HCT116 (cell line): ENCODE data around the gene SHROOM3. TPM values are rescaled to one million over a fixed set of nuclear protein-coding genes. Genes with fewer than 3 reads are reported as not detected.

Source experiments
- ATAC-seq: fragments of 200-7000 bp; cut with Tn5 transposase; 2 replicates; pipeline ENCODE4 v1.9.1; 2020; ENCODE audit warnings: mild to moderate bottlenecking, moderate library complexity
- BruUV-seq: library from RNA; stranded (reverse); fragments of 400-500 nt; replicated peaks from 2 replicates; lab custom pipeline; 2021; lab: Mats Ljungman, UMichigan
- CTCF ChIA-PET: fragments of 300-600 bp; sonication (Branson Sonifier 250); formaldehyde crosslinking; loops from one replicate; lab custom pipeline; 2021; ENCODE audit warnings: antibody characterized with exemption; lab: Charles Lee
- POLR2A ChIA-PET: fragments of 300-600, 350-600 bp; sonication (Branson Sonifier 250); formaldehyde crosslinking; loops from one replicate; lab custom pipeline; 2021; ENCODE audit warnings: antibody characterized with exemption; lab: Charles Lee
- RAD21 ChIA-PET, 2 experiments: fragments of 300-600 bp; sonication (Branson Sonifier 250); formaldehyde crosslinking; loops; one replicate each; lab custom pipeline; 2023; ENCODE audit warnings: low total read pairs in 2 of 2; ENCODE audit not compliant: uncharacterized antibody in 2 of 2, unreplicated experiment in 2 of 2, low non-redundant PET in 1 of 2; lab: Charles Lee
- DNase-seq: peaks from one replicate; pipeline ENCODE4 v3.0.0-alpha.2; 2010; ENCODE audit warnings: low read depth, low spot score
- H2AFZ ChIP-seq: fragments of 200-600 bp; shearing (Covaris generic), sonication (generic); 2 replicates; pipeline ENCODE4 v1.6.1; 2017; ENCODE audit warnings: low read depth, mixed run types, mixed read lengths, antibody characterized with exemption, low read length; ENCODE audit not compliant: poor library complexity, severe bottlenecking
- H3K27ac ChIP-seq: 2 replicates; pipeline ENCODE4 v1.5.1; 2012; ENCODE audit warnings: low read depth, low read length
- H3K27me3 ChIP-seq: fragments of 200-600 bp; sonication (generic); 2 replicates; pipeline ENCODE4 v1.6.1; 2016; ENCODE audit warnings: mixed run types, low read length, mixed read lengths; ENCODE audit not compliant: insufficient read depth
- H3K36me3 ChIP-seq, 2 experiments: fragments of 200-500 bp in 1 of 2; fragments of 200-600 bp in 1 of 2; sonication (Bioruptor generic) in 1 of 2; sonication (generic) in 1 of 2; 2 replicates each; pipeline versions ENCODE4 v1.5.1 to v1.6.1; 2014 to 2016; ENCODE audit warnings: low read length in 2 of 2, inconsistent platforms in 1 of 2, mixed read lengths in 1 of 2, mixed run types in 1 of 2; ENCODE audit not compliant: insufficient read depth in 2 of 2, control insufficient read depth in 1 of 2
- H3K4me1 ChIP-seq, 2 experiments: fragments of 200-600 bp in 1 of 2; sonication (generic) in 1 of 2; 2 replicates each; pipeline versions ENCODE4 v1.5.1 to v1.6.1; 2012 to 2017; ENCODE audit warnings: low read length in 2 of 2, inconsistent platforms in 1 of 2, mild to moderate bottlenecking in 1 of 2, mixed read lengths in 1 of 2, mixed run types in 1 of 2, moderate library complexity in 1 of 2; ENCODE audit not compliant: insufficient read depth in 2 of 2, control insufficient read depth in 1 of 2
- H3K4me2 ChIP-seq: fragments of 200-600 bp; sonication (generic); 2 replicates; pipeline ENCODE4 v1.6.1; 2017; ENCODE audit warnings: mixed run types, low read length, mixed read lengths
- H3K4me3 ChIP-seq, 2 experiments: fragments of 200-600 bp in 1 of 2; sonication (generic) in 1 of 2; replicated peaks in 1 of 2; 2 replicates each; pipeline ENCODE4 v1.5.1; 2011 to 2016; ENCODE audit warnings: low read length in 2 of 2, control low read depth in 1 of 2, low read depth in 1 of 2, mild to moderate bottlenecking in 1 of 2, mixed read lengths in 1 of 2, mixed run types in 1 of 2
- H3K79me2 ChIP-seq: fragments of 200-600 bp; sonication (generic); 2 replicates; pipeline ENCODE4 v1.6.1; 2017; ENCODE audit warnings: mild to moderate bottlenecking, mixed run types, low read length, moderate library complexity, mixed read lengths; ENCODE audit not compliant: insufficient read depth
- H3K9ac ChIP-seq: fragments of 200-600 bp; sonication (generic); 2 replicates; pipeline ENCODE4 v1.6.1; 2016; ENCODE audit warnings: low read length, mixed read lengths
- H3K9me2 ChIP-seq: fragments of 200-600 bp; sonication (generic), shearing (Covaris generic); 2 replicates; pipeline ENCODE4 v1.6.1; 2017; ENCODE audit warnings: mixed run types, mild to moderate bottlenecking, moderate library complexity; ENCODE audit not compliant: insufficient read depth
- H3K9me3 ChIP-seq, 2 experiments: fragments of 200-500 bp in 1 of 2; fragments of 200-600 bp in 1 of 2; sonication (Bioruptor generic) in 1 of 2; sonication (generic) in 1 of 2; 2 replicates each; pipeline ENCODE4 v1.6.1; 2014 to 2017; ENCODE audit warnings: low read length in 2 of 2, mixed read lengths in 2 of 2, inconsistent platforms in 1 of 2, low read depth in 1 of 2, mild to moderate bottlenecking in 1 of 2, mixed run types in 1 of 2, moderate library complexity in 1 of 2; ENCODE audit not compliant: control insufficient read depth in 1 of 2, insufficient read depth in 1 of 2
- H4K20me1 ChIP-seq: fragments of 200-600 bp; sonication (generic), shearing (Covaris generic); 2 replicates; pipeline ENCODE4 v1.6.1; 2017; ENCODE audit warnings: mixed run types, mild to moderate bottlenecking, moderate library complexity; ENCODE audit not compliant: insufficient read depth
- EGR1 ChIP-seq: IDR thresholded peaks from 2 replicates; pipeline ENCODE4 v1.6.1; 2012; ENCODE audit warnings: low read depth
- ELF1 ChIP-seq: IDR thresholded peaks from 2 replicates; pipeline ENCODE4 v1.6.1; 2012; ENCODE audit warnings: low read depth, borderline replicate concordance
- EZH2 ChIP-seq: fragments of 200-600 bp; sonication (generic); IDR thresholded peaks from 2 replicates; pipeline ENCODE4 v1.6.1; 2017; ENCODE audit warnings: antibody characterized with exemption, mixed run types
- EZH2phosphoT487 ChIP-seq: fragments of 200-600 bp; IDR thresholded peaks from 2 replicates; pipeline ENCODE4 v1.6.1; 2018; ENCODE audit warnings: antibody characterized with exemption, borderline replicate concordance
- FOSL1 ChIP-seq: IDR thresholded peaks from 2 replicates; pipeline ENCODE4 v1.6.1; 2012; ENCODE audit warnings: low read depth
- JUND ChIP-seq: IDR thresholded peaks from 2 replicates; pipeline ENCODE4 v1.6.1; 2012
- TCF7L2 ChIP-seq: IDR thresholded peaks from 2 replicates; pipeline ENCODE4 v1.7.0; 2011; ENCODE audit warnings: borderline replicate concordance, inconsistent platforms; ENCODE audit not compliant: insufficient read depth, insufficient read length; ENCODE audit errors: extremely low read depth
- YY1 ChIP-seq: IDR thresholded peaks from 2 replicates; pipeline ENCODE4 v1.6.1; 2011; ENCODE audit warnings: low read length, low read depth, moderate library complexity, mild to moderate bottlenecking; ENCODE audit not compliant: insufficient replicate concordance; ENCODE audit errors: extremely low read depth
- ZFX ChIP-seq: fragments of 450-650 bp; IDR thresholded peaks from 2 replicates; pipeline ENCODE4 v1.6.1; 2017
- intact Hi-C: fragments of 100-400 bp; cut with micrococcal nuclease; formaldehyde crosslinking; loops from 2 replicates; pipeline ENCODE4 v1.10.0; 2022
- total RNA-seq: library from RNA; stranded (reverse); gene quantifications from one replicate; pipeline ENCODE4 v1.2.1, GENCODE V29; 2021; ENCODE audit not compliant: unreplicated experiment
- TF ChIP-seq, protein P1 (sequence below): IDR thresholded peaks from 2 replicates; pipeline ENCODE4 v1.6.1; 2011; ENCODE audit warnings: mild to moderate bottlenecking, low read length, moderate library complexity; ENCODE audit not compliant: insufficient replicate concordance; ENCODE audit errors: extremely low read depth
- TF ChIP-seq, protein P2 (sequence below): IDR thresholded peaks from 2 replicates; pipeline ENCODE4 v1.6.1; 2012
- TF ChIP-seq, protein P3 (sequence below): IDR thresholded peaks from 2 replicates; pipeline ENCODE4 v1.6.1; 2012
- TF ChIP-seq, protein P4 (sequence below): IDR thresholded peaks from 2 replicates; pipeline ENCODE4 v1.6.1; 2012; ENCODE audit warnings: low read depth

Gene SHROOM3
- total RNA-seq, 1 experiment from 2014 or later: 22.5 TPM

DNA sequence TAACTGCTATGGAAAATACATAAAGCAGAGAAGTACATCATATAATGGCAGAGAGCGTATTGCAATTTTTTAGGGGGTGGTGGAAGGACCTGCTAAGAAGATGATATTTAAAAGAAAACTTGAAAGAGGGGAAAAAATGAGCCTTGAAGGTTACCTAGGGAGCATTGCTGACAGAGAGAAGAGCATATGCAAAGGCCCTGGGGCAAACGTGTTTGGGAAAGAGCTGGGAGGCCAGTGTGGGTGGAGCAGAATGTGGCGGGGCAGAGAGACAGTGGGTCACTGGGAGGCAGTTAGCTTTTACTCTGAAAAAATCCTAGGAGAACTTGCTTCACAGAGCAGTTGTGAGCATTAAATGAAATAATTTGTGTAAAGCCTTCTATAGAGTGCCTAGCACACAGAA, 157.0 kb downstream of the SHROOM3 start:
- CTCF ChIA-PET: no interaction called here
- ATAC-seq: no peak
- H3K9me2 ChIP-seq: no peaks in the 10 kb centered on the region
- no peak overlapping the region for H3K4me2 ChIP-seq
- H3K4me1 ChIP-seq: peaks cover 14 to 33% of the 10 kb centered on the region in 2 experiments
- H3K9me3 ChIP-seq: no peaks in the 10 kb centered on the region
- H4K20me1 ChIP-seq: no peaks in the 10 kb centered on the region
- H3K27me3 ChIP-seq: no peaks in the 10 kb centered on the region
- DNase-seq: no peak
- H3K36me3 ChIP-seq: no peaks in the 10 kb centered on the region
- POLR2A ChIA-PET: no interaction called here
- H3K9ac ChIP-seq: no peak overlapping the region
- RAD21 ChIA-PET: no interaction called here
- intact Hi-C loops: no loop called here
- no peak overlapping the region for H2AFZ ChIP-seq
- no peaks in the 10 kb centered on the region for H3K79me2 ChIP-seq
- H3K4me3 ChIP-seq: no peak overlapping the region
- no TSS peak for BruUV-seq
- no peak overlapping the region for H3K27ac ChIP-seq
- TF ChIP-seq EZH2phosphoT487 (no peak), ELF1 (no peak), FOSL1 (no peak), JUND (no peak), YY1 (no peak), EZH2 (no peak)
- TF ChIP-seq, protein P1, sequence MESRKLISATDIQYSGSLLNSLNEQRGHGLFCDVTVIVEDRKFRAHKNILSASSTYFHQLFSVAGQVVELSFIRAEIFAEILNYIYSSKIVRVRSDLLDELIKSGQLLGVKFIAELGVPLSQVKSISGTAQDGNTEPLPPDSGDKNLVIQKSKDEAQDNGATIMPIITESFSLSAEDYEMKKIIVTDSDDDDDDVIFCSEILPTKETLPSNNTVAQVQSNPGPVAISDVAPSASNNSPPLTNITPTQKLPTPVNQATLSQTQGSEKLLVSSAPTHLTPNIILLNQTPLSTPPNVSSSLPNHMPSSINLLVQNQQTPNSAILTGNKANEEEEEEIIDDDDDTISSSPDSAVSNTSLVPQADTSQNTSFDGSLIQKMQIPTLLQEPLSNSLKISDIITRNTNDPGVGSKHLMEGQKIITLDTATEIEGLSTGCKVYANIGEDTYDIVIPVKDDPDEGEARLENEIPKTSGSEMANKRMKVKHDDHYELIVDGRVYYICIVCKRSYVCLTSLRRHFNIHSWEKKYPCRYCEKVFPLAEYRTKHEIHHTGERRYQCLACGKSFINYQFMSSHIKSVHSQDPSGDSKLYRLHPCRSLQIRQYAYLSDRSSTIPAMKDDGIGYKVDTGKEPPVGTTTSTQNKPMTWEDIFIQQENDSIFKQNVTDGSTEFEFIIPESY: no peak
- TF ChIP-seq, protein P2, sequence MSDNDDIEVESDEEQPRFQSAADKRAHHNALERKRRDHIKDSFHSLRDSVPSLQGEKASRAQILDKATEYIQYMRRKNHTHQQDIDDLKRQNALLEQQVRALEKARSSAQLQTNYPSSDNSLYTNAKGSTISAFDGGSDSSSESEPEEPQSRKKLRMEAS: no peak

DNA sequence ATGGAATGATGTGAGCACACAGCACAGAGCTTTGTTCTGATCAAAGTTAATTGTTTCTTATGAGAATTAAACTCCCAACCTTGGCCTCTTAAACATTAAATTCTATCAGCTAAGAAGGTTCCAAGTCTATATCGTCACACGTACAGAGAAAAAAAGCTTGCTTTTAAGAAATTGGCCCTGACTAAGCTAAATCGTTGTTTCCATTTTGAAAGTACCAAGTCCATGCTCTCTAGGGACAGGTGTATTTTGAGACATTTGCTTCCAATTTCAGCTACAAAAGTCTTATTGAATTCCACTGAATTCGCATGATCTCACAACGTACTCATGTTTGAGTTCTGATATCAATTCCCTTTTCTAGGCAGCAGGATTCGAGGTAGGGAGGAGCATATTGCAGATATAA, 157.4 kb downstream of the SHROOM3 start:
- no peaks in the 10 kb centered on the region for H3K79me2 ChIP-seq
- H3K4me3 ChIP-seq: no peak overlapping the region
- DNase-seq (no peak), ATAC-seq (no peak)
- H2AFZ ChIP-seq: no peak overlapping the region
- intact Hi-C loops: no loop called here
- no peaks in the 10 kb centered on the region for H4K20me1 ChIP-seq
- no peaks in the 10 kb centered on the region for H3K9me3 ChIP-seq
- no peak overlapping the region for H3K4me2 ChIP-seq
- no peaks in the 10 kb centered on the region for H3K27me3 ChIP-seq
- no peaks in the 10 kb centered on the region for H3K36me3 ChIP-seq
- ChIA-PET RAD21 (no interaction called here), CTCF (no interaction called here), POLR2A (no interaction called here)
- no peak overlapping the region for H3K9ac ChIP-seq
- H3K27ac ChIP-seq: no peak overlapping the region
- TF ChIP-seq TCF7L2 (no peak), ZFX (no peak), EGR1 (no peak)
- TF ChIP-seq, protein P3, sequence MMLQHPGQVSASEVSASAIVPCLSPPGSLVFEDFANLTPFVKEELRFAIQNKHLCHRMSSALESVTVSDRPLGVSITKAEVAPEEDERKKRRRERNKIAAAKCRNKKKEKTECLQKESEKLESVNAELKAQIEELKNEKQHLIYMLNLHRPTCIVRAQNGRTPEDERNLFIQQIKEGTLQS: no peak
- TF ChIP-seq, protein P4, sequence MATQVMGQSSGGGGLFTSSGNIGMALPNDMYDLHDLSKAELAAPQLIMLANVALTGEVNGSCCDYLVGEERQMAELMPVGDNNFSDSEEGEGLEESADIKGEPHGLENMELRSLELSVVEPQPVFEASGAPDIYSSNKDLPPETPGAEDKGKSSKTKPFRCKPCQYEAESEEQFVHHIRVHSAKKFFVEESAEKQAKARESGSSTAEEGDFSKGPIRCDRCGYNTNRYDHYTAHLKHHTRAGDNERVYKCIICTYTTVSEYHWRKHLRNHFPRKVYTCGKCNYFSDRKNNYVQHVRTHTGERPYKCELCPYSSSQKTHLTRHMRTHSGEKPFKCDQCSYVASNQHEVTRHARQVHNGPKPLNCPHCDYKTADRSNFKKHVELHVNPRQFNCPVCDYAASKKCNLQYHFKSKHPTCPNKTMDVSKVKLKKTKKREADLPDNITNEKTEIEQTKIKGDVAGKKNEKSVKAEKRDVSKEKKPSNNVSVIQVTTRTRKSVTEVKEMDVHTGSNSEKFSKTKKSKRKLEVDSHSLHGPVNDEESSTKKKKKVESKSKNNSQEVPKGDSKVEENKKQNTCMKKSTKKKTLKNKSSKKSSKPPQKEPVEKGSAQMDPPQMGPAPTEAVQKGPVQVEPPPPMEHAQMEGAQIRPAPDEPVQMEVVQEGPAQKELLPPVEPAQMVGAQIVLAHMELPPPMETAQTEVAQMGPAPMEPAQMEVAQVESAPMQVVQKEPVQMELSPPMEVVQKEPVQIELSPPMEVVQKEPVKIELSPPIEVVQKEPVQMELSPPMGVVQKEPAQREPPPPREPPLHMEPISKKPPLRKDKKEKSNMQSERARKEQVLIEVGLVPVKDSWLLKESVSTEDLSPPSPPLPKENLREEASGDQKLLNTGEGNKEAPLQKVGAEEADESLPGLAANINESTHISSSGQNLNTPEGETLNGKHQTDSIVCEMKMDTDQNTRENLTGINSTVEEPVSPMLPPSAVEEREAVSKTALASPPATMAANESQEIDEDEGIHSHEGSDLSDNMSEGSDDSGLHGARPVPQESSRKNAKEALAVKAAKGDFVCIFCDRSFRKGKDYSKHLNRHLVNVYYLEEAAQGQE: no peak
- H3K9me2 ChIP-seq: no peaks in the 10 kb centered on the region
- H3K4me1 ChIP-seq: peaks cover 14 to 30% of the 10 kb centered on the region in 2 experiments
- BruUV-seq: no TSS peak
